GM10847 (cell line): ENCODE measurements around the gene RPLP2.

ENCODE experiments used
- POLR2A ChIP-seq: IDR thresholded peaks from 2 replicates; pipeline ENCODE4 v1.6.1; 2011; ENCODE audit not compliant: insufficient read length; ENCODE audit errors: extremely low read depth

Gene RPLP2

DNA sequence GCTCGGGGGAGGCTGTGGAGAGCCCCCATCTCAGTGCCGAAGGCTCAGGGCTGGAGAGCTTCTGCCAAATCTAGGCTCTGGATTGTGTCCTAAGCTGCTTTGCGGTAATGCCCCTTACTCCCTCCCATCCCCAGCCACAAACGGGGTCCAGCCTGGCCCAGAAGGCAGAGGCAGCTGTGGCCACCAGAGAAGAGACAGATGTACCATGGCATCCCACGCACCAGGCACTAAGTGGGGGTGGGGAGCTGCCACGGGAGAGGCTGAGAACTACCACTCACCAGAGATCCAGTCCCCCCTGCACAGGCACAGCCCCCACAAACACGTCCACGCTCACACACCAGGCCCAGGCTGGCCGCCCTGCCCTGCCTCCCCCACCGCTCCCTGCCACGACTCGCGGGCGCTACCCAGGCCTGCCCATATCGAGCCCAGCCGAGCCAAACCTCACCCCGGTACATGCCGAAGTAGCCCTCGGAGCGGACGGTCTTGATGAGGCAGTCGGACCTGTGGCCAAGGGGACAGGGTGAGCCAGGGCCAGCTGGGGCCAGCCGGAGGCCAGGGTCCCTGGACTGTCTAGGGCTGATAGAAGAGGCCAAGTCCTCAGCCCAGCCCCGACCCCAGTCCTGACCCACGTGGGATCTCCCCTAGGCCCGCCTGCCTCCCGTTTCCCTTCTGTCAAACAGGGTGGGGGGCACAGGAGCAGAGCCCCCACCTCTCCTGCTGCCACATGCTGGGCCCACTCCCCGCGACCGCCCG lies 15.6 kb upstream of the RPLP2 start:
- TF ChIP-seq POLR2A = no peak

DNA sequence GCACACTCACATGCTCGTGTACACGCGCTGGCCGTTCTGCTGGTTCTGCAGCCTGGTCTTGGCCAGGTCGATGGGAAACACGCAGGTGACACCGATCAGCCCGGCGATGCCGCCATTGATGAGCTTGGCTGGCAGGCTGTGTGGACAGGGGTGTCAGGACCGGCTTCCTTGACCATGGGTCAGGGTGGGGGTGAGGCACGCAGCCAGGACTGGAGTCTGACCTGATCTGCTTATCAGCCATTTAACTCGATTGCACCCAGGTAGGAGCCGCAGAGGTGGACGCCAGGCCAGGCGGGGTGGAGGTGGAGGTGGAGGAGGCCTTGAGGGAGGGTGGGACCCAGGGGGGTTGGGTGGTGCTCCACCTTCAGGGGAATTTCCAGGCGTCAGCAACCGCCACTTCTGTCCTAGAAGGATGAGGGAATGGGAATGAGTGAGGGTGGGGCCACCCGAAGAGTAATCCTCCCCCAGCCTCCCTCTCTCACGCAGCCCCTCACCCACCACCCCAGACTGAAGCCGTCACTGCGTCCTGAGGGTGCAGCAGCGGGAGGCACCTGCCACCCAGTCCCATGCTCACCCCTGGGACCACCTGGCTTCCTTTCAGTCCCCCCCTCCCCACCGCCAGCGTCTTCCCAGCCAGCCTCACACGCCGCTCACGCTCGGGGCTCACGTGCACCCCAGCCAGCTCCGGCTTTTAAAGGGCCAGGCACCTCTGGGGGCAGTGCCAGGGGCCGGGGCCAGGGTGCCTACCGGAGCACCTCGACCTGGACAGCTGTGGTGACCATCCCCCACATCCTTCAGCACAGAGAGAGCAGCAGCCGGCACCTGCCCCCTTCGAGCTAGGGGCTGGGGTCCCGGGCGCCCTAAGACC lies 14.8 kb upstream of the RPLP2 start:
- TF ChIP-seq POLR2A = no peak

DNA sequence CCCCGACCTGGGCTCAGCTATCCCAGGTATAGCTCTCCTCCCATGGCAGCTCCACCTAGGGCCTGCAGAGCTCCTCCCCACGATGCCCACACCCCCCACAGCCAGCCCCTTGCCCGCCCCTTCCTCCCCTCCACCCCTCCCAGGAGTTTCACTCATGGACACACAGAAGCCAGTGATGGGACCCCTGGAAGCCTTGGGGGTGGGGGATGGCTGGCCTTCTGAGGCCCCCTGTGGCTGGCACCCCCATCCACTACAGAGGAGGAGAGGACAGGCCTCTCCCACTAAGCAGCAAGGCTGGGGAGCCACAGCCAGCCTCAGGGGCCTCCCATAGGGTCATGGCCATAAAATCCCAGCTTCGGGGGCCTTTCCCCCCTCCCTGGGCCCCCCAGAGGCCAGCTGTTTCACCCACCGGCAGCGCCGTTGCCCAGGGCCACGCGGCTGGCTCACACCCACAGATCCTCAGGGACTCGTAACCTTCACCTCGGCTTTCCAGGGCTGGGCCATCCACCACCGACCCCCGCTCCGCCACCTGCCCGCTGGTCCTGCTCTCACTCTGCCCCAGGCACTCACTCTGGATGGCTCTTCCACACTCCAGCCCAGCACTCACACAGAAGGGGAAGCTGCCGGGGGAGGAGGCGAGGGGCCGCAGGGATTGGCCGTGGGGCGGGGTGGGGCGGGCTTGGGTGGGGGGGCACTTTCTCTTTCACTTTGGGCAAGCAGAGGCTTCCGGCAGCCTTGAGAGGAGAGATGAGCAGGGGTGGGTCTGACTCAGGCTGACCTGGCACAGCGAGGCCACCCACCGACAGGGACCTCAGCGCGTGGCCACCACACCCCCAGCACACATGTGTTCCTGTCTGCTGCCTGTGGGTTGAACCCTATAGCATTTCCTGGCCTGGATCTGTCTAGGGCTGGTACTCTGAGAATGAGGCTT lies 13.9 kb upstream of the RPLP2 start:
- peak; percentile 43 for TF ChIP-seq POLR2A

DNA sequence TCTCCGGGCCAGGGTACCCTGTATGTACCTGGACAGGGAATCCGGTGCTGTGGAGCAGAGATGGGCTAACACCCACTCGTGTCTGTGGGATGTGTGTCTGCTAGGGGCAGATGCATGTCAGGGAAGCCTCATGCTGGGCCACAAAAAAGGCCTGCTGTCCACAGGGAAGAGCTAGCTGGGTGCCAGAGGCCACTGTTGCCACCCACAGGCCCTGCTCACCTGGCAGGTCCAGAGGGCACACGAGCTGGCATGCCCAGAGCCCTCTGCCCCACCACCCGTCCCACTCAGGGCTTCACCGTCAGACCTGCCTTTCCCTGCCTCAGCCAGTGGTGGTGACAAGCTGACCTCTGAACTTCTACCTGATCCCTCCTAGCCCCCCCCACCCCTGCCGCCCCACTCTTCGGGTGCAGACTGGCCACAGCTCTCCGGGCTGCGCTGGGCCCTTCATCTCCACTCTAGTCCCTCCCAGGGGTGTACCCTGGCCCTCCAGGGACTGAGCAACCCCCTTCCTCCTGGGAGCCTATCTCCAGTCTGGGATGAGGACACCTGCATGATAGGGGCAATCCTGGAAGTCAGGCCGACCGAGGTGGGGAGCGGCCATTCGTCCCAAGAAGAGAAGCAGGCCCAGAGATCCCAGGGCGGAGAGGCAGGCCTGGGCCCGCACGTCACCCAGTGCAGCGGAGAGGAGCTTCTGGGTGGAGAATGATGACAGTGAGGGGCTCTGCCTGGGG lies 13.0 kb upstream of the RPLP2 start:
- no peak for TF ChIP-seq POLR2A

DNA sequence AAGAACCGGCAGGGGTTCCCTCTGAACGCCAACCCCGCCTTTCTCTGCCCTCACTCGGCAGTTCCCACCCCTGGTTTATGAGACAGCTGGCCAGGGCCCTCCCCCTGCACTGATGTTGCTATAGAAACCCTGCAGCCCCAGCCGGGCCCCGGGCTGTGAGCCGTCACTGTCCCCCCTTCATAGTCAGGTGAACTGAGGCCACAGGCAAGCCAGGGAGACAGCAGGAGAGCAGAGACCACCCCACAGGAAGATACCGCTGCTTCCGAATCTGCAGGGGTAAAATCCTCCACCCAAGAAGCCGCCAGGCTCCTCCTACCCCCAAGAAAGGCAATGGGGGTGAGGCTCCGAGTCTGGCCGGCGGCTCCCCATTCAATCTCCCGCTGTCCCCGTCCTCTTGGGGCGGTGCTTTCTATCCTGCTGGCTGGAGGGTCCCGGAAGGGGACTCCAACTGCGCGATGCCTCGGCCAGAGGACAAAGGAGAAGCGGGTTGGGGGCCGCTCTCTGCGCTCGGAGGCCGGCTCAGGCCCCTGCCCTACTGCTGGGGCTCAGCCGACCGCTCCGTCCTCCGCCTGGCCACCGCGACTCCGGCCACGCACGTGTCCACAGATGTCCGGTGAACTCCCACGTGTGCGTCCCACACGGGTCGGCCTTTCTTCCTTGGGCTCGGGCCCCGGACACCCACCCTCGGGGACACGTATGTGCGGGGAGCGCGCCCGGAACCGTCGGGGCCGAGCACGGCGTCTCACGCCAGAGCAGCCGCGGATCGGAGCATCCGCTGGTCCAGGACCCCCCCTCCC lies 12.3 kb upstream of the RPLP2 start:
- TF ChIP-seq POLR2A = peak; percentile 41

DNA sequence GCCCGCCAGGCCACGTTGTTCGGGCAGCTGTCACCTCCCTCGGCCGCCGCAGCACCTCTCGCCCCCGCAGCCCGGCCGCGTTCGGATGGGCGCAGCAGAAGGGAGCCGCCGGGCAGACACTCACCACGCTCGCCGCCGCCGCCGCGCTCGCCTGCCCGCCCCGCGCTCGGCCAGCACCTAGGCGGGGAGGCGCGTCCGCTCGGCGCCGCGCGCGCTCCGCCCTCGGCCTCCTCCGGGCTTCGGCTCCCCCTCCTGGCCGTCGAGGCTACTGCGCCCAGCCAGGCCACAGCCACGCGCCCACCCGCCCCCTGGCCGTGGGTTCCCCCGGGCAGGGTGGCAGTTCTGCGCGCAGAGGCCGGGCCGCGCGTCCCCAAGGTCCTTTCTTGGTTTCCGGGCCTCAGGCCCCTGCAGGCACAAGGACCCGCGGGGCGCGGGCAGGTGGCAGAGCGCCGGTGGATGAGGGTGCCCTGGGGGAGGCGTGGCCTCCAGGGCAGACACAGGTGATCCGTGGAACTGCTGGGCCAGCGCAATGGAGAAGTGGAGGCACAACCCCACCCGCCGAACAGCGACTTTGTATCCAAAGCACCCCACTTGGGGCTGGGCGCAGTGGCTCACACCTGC lies 11.6 kb upstream of the RPLP2 start, which contains the start of gene SLC25A22:
SLC25A22 (minus strand) TSS at position 189 of the 621 bp plus-strand sequence. CDS start 3,275 bp downstream, outside the sequence.
- peak; percentile 37 for TF ChIP-seq POLR2A

DNA sequence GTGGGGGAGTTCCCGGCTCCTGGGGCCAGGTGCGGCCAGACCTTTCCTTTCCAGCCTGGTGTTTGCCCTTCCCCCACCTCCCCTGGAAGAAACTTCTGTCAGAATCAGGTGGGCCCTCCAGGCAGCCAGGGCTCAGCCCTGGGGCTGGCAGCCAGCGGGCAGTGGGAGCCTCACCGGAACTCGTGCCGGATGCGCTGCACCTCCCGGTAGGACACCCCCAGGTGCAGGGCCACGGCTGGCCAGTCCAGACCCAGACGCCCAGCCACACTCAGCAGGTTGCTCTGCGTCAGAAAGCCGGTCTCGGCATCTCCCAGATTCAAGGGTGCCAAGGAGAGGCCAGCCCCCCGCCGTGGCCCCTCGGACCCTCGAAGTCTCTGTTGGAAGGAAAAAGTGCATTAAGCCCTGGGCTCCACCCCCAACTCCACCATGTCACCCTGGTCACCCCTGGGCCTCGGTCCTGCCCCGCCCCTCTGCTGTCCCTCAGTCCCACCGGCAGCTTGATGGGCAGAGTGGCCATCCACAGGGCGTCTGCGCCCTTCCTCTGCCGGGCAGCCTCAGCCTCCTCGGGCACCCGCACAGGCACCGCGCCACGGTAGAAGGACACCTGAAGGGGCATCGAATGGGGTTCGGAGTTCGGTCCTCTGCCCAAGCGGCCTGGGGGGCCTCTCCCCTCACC lies 10.0 kb upstream of the RPLP2 start:
- no peak for TF ChIP-seq POLR2A

DNA sequence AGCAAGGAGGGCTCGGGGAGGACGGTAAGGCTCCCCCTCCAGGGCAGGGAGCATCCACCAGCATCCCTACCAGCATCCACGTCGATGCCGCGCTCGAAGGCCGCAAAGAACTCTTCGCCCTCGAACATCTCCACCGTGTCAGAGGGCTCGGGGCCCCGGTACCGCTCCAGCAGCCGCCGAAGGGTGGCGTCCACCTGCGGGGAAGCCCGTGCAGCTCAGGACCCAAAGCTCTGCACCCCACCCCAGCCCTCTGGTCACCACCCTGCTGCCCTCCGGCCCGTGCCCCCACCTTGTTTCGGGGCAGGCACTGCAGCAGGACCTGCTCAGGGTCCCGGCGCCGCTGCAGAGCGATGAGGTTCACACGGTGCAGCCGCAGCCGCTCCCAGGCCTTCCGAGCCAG lies 9.3 kb upstream of the RPLP2 start:
- no peak for TF ChIP-seq POLR2A

DNA sequence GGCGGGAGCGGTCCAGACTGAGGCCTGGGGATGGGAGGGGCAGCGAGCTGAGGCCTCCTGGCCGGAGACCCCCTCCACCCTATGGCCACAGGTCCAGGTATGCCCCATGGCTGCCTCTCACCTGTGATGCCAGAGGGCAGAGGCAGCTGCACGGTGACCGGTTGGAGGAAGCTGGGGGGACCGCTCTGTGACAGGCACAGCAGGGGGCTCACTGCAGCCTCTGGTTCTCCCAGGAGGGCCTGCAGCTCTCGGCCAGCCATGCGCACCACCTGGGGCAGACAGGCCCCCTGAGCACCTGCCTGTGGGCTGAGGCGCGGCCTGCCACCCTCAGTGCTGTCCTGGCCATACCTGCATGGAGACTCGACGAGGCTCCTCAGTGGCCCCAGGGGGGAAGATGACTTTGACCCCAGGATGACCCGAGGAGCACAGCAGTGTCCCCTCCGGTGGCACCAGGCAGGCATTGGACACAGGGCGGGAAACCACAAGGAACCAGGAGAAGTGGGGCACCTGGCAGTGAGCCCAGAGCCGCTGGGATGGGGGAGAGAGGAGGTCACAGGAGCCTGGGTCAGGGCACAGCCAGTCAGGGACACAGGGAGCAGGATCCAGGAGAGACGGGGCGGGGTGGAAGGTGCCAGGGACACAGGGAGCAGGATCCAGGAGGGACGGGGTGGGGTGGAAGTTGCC lies 8.5 kb upstream of the RPLP2 start:
- TF ChIP-seq POLR2A = no peak

DNA sequence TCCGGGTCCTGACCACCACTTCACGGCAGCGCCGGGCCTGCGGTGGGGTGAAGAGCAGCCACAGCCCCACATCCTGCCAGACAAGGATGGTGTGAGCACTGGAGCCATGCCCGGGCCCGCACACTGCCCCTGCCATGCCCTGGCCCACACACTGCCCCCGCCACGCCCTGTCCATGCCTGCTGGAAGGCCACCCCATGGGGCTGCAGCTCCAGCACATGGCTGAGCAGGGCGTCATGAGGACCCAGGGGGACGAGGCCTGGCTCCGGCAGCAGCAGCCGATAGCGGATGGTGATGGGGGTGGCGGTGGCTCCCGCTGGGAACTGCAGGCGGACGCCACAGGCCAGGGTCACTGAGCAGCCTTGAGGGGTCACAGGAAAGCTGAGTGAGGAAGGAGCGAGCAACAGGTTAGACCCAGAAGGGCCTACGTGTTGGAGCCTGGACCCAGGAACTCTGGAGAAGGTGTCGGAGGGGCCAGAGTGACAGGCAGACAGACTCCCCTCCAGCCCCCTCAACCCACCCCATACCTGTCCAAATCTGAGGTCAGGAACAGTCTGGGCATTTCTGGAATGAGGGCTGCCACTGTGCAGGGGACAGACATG lies 7.6 kb upstream of the RPLP2 start:
- no peak for TF ChIP-seq POLR2A

DNA sequence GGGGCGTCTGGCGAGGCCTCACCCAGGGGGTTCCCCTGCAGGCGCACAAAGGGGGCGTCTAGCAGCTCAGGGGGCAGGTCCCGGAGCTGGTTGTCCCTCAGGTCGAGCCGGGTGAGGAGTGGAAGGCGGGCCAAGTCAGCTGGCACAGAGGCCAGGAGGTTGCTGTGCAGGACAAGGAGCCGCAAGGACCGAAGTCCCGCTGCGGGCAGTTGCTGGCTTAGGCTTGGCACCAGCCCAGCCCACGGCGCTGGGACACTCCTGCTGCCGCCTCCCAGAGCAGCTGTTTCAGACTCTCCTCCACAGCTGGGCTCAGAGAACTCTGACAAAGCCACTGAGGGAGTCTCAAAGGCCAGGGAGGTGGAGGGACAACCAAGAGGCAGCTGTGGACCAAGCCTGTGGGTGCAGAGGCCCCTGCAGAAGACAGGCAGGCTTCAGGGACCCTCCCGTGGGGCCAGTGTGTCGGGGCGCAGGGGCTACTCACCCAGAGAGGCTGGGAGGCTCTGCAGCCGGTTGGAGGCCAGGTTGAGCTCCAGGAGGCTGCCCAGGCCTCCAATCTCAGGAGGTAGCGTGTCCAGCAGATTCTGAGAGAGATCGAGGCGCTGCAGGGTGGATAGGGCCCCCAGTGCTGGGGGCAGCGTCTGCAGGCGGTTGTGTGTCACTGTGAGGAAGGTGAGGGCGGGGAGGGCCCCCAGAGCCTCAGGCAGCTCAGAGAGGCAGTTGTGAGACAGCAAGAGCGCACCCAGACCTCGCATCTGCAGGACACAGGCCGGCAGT lies 6.9 kb upstream of the RPLP2 start:
- no peak for TF ChIP-seq POLR2A
